Measurements from ENCODE around the gene TRPV6.

The TRPV6 gene

DNA sequence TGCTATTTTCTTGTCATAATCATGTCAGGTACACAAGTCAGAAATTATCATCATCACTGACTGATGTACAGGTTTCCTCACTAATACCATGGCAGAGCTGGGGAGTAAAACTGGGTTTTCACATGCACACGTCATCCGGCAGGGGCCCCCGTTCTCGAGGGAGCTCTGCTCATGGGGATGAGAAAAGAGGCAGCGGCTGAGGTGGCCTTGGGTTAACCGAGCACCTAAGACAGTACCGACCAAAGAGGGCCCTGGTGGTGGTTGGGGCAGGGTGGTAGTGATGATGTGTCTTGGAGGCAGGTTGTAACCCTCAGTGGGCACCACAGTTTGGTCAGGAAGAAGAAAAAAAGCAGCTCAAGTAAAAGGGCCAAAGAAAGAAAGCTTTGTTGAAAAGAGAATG, 12.1 kb upstream of the TRPV6 start:
- Mint-ChIP-seq H3K4me3 (no peak overlapping the region), H3K36me3 (ENCODE audit: low read depth) (no peaks in the 10 kb centered on the region), H3K4me1 (ENCODE audit: low read depth) (no peaks in the 10 kb centered on the region), H3K9me3 (no peaks in the 10 kb centered on the region), H3K27ac (no peak overlapping the region), H3K27me3 (ENCODE audit: low read depth) (peaks cover 12% of the 10 kb centered on the region)

- H3K36me3 Mint-ChIP-seq (ENCODE audit: low read depth): no peaks in the 10 kb centered on the region
- no peak overlapping the region for H3K4me3 Mint-ChIP-seq
- H3K27me3 Mint-ChIP-seq (ENCODE audit: low read depth): peaks cover 12% of the 10 kb centered on the region
- no peaks in the 10 kb centered on the region for H3K4me1 Mint-ChIP-seq (ENCODE audit: low read depth)
- H3K27ac Mint-ChIP-seq: no peak overlapping the region
- no peaks in the 10 kb centered on the region for H3K9me3 Mint-ChIP-seq
Observed at GRCh38 chr7:142896741-142897379, 11.3 kb upstream of the TRPV6 start.

- Mint-ChIP-seq H3K9me3 (no peaks in the 10 kb centered on the region), H3K27me3 (ENCODE audit: low read depth) (peaks cover 12% of the 10 kb centered on the region), H3K27ac (no peak overlapping the region), H3K4me1 (ENCODE audit: low read depth) (no peaks in the 10 kb centered on the region), H3K4me3 (no peak overlapping the region), H3K36me3 (ENCODE audit: low read depth) (no peaks in the 10 kb centered on the region)
Observed at GRCh38 chr7:142896151-142896550, 10.6 kb upstream of the TRPV6 start.

GRCh38 chr7:142894985-142895593, 9.5 kb upstream of the TRPV6 start:
- Mint-ChIP-seq H3K9me3 (peaks cover 4% of the 10 kb centered on the region), H3K4me3 (no peak overlapping the region), H3K4me1 (ENCODE audit: low read depth) (no peaks in the 10 kb centered on the region), H3K27me3 (ENCODE audit: low read depth) (peaks cover 11% of the 10 kb centered on the region), H3K27ac (no peak overlapping the region), H3K36me3 (ENCODE audit: low read depth) (no peaks in the 10 kb centered on the region)

GRCh38 chr7:142894112-142894984, 8.8 kb upstream of the TRPV6 start:
- H3K27me3 Mint-ChIP-seq (ENCODE audit: low read depth): peaks cover 7% of the 10 kb centered on the region
- no peak overlapping the region for H3K4me3 Mint-ChIP-seq
- H3K36me3 Mint-ChIP-seq (ENCODE audit: low read depth): no peaks in the 10 kb centered on the region
- no peak overlapping the region for H3K27ac Mint-ChIP-seq
- peaks cover 4% of the 10 kb centered on the region for H3K9me3 Mint-ChIP-seq
- H3K4me1 Mint-ChIP-seq (ENCODE audit: low read depth): no peaks in the 10 kb centered on the region

DNA sequence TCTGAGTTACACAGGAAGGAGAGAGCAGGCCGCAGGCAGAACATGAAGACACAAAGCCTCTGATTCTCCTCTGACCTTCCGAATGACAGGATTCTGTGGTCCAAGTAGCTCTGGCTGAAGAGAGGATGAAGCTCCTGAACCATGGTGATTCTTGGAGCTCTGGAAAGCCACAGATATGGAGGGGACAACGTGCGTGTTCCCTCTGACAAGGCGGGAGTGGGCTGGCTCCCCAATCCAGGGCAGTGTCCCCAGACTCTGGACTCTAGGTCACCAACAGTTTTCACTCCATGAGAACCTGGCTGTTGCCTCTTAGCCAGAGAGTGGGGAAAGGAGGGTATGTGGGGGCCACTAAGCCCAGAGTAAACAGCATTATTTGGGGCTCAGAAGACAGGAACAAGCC, 7.4 kb upstream of the TRPV6 start:
- H3K9me3 Mint-ChIP-seq: peaks cover 4% of the 10 kb centered on the region
- H3K4me3 Mint-ChIP-seq: no peak overlapping the region
- H3K27ac Mint-ChIP-seq: no peak overlapping the region
- no peaks in the 10 kb centered on the region for H3K4me1 Mint-ChIP-seq (ENCODE audit: low read depth)
- H3K36me3 Mint-ChIP-seq (ENCODE audit: low read depth): no peaks in the 10 kb centered on the region
- peaks cover 7% of the 10 kb centered on the region for H3K27me3 Mint-ChIP-seq (ENCODE audit: low read depth)

DNA sequence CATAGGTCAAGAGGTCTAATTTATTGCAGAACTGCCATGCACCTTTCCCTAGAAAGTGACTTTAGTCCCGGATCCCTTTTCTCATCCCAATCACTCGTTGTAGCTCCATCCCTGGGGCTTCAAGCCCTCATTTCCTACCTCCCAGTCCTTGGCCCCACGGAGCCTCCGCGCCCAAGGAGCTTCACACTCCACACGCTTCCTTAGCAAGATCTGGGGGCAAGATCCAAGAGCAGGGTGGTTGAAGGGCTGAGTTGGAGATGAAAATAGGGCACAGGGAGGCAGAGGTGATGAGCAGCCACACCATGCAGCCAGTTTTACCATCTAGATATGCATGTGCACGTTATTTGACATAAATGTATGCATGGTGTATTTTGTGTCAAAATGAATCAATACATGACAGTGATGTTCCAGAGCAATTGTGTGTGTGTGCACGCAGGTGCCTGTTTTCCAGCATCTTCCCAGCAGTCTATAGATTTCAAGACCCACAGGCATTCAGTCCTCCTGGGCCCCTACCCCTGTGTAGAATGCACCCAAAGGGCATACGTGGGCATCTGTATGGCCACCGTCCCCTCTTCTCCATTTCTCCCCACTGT, 6.0 kb upstream of the TRPV6 start:
- no peak overlapping the region for H3K4me3 Mint-ChIP-seq
- H3K36me3 Mint-ChIP-seq (ENCODE audit: low read depth): no peaks in the 10 kb centered on the region
- H3K4me1 Mint-ChIP-seq (ENCODE audit: low read depth): no peaks in the 10 kb centered on the region
- H3K27ac Mint-ChIP-seq: no peak overlapping the region
- peaks cover 4% of the 10 kb centered on the region for H3K9me3 Mint-ChIP-seq
- H3K27me3 Mint-ChIP-seq (ENCODE audit: low read depth): peaks cover 7% of the 10 kb centered on the region

DNA sequence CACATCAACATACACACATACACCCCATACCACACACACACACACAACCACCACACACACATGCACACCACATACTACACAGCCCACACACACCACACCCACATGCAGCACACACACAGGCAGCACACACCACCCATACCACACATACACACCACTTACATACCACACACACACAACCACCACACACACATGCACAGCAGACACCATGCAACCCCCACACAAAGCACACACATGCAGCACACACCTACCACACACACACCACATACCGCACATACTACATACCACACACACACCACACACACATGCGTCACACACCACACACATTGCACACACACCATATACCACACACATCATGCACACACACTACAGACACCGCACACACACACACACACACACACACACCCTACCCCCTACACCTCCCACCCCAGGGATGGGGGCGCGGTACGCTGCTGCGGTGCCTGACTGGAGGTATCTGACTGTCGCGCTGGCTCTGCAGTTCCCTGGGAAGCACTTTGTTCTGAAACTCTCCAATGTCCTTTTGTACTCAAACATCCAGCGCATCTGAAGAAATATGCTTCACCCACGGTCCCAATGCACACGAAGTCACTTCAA, 5.4 kb upstream of the TRPV6 start:
- H3K4me1 Mint-ChIP-seq (ENCODE audit: low read depth): no peaks in the 10 kb centered on the region
- H3K9me3 Mint-ChIP-seq: peaks cover 4% of the 10 kb centered on the region
- no peak overlapping the region for H3K27ac Mint-ChIP-seq
- H3K27me3 Mint-ChIP-seq (ENCODE audit: low read depth): peaks cover under 1% of the 10 kb centered on the region
- H3K4me3 Mint-ChIP-seq: no peak overlapping the region
- no peaks in the 10 kb centered on the region for H3K36me3 Mint-ChIP-seq (ENCODE audit: low read depth)

GRCh38 chr7:142889816-142890215, 4.3 kb upstream of the TRPV6 start:
- no peak overlapping the region for H3K4me3 Mint-ChIP-seq

GRCh38 chr7:142887282-142888015, 1.9 kb upstream of the TRPV6 start:
- H3K27ac Mint-ChIP-seq: no peak overlapping the region
- H3K4me3 Mint-ChIP-seq: no peak overlapping the region
- H3K9me3 Mint-ChIP-seq: peaks cover 4% of the 10 kb centered on the region
- H3K4me1 Mint-ChIP-seq (ENCODE audit: low read depth): no peaks in the 10 kb centered on the region
- no peaks in the 10 kb centered on the region for H3K36me3 Mint-ChIP-seq (ENCODE audit: low read depth)
- H3K27me3 Mint-ChIP-seq (ENCODE audit: low read depth): no peaks in the 10 kb centered on the region

More at GRCh38 chr7:142889816-142890215, 4.3 kb upstream of the TRPV6 start:
- H3K27me3 Mint-ChIP-seq (ENCODE audit: low read depth): no peaks in the 10 kb centered on the region
- H3K9me3 Mint-ChIP-seq: peaks cover 4% of the 10 kb centered on the region
- H3K4me1 Mint-ChIP-seq (ENCODE audit: low read depth): no peaks in the 10 kb centered on the region
- H3K27ac Mint-ChIP-seq: no peak overlapping the region
- no peaks in the 10 kb centered on the region for H3K36me3 Mint-ChIP-seq (ENCODE audit: low read depth)

DNA sequence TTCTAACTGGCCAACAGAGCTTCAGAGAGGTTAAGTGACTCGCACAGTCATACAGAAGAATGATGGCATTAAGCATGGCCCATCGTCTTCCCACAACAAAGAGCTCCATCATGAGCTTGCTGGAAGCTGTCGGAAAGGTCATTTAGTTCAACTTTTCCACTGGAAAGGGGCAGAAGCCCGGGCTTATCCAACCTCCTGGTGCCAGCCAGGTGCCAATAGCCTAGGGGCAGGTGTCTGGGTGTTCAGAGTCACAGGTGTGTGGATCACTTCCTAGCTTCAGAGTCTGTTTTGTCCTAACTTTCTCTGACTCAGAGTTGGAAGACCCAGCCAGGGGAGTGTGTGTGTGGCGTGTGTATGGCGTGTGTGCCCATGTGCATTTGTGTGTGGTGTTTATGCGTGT, 1.3 kb upstream of the TRPV6 start:
- Mint-ChIP-seq H3K4me1 (ENCODE audit: low read depth) (no peaks in the 10 kb centered on the region), H3K27ac (no peak overlapping the region), H3K36me3 (ENCODE audit: low read depth) (no peaks in the 10 kb centered on the region), H3K9me3 (peaks cover 4% of the 10 kb centered on the region), H3K27me3 (ENCODE audit: low read depth) (no peaks in the 10 kb centered on the region), H3K4me3 (no peak overlapping the region)

- Mint-ChIP-seq H3K36me3 (ENCODE audit: low read depth) (no peaks in the 10 kb centered on the region), H3K4me3 (no peak overlapping the region), H3K27me3 (ENCODE audit: low read depth) (peaks cover 16% of the 10 kb centered on the region), H3K4me1 (ENCODE audit: low read depth) (no peaks in the 10 kb centered on the region), H3K27ac (no peak overlapping the region), H3K9me3 (no peaks in the 10 kb centered on the region)
Observed at GRCh38 chr7:142884286-142884640, 1.3 kb downstream of the TRPV6 start.

DNA sequence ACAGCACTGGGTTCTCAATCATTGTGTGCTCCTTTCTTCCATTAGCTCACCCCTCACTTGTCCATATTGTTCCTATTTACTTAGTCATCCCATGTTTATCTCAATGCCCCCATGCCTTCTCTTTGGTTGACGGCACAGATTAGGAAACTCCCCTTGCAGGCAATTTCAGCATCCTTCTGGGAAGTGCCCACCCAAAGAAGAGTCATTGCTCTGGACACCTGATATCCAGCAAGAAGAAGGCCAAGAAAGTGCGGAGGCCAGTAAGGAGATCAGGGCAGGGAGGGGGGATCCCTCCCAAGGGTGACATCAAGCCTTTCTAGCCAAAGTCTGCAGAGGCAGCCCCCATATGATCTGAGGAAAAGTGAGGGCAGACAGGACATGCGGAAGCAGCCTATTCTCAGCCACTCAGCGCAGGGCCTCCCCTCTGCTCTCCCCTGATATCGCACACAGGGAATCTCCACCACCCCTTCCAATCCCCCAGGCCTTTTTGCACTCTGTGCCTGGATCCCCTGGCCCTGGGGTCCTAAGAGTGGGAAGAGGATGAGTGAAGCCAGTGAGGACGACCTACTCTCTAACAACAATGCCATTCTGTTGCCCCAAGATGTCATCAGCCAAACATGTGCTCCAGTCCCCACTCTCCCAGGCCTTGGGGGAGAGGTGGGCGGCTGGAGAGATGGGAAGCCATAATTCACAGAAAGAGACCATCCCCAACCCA, 1.8 kb downstream of the TRPV6 start:
- Mint-ChIP-seq H3K27ac (no peak overlapping the region), H3K4me3 (no peak overlapping the region)

More for the DNA sequence above, 1.8 kb downstream of the TRPV6 start:
- Mint-ChIP-seq H3K36me3 (ENCODE audit: low read depth) (no peaks in the 10 kb centered on the region), H3K27me3 (ENCODE audit: low read depth) (peaks cover 18% of the 10 kb centered on the region), H3K9me3 (no peaks in the 10 kb centered on the region), H3K4me1 (ENCODE audit: low read depth) (no peaks in the 10 kb centered on the region)

All from T-helper 1 cell treated with Interleukin-12 subunit alpha and Interleukin-12 subunit beta and Interleukin-4 antibody, amounts not matched to agents 30 μg/mL and 1 μg/mL, for 36 hours (primary cell).